Fibroblast of pulmonary artery (primary cell): ENCODE data around the gene GMDS.
A peak's percentile ranks its signal among the peaks of the same experiment; 100 is the strongest.

Experiments used
- DNase-seq: peaks from one replicate; pipeline ENCODE4 v3.0.0-alpha.2; 2010; ENCODE audit warnings: low read depth
- H3K4me3 ChIP-seq: replicated peaks from 2 replicates; pipeline ENCODE4 v1.5.1; 2011; ENCODE audit warnings: low read depth, mild to moderate bottlenecking, control low read depth, low read length, moderate library complexity
- TF ChIP-seq, protein P1 (sequence below): IDR thresholded peaks from 2 replicates; pipeline ENCODE4 v1.5.1; 2011; ENCODE audit warnings: mild to moderate bottlenecking, control low read depth, low read length, inconsistent platforms; ENCODE audit errors: missing control alignments

Gene GMDS

DNA sequence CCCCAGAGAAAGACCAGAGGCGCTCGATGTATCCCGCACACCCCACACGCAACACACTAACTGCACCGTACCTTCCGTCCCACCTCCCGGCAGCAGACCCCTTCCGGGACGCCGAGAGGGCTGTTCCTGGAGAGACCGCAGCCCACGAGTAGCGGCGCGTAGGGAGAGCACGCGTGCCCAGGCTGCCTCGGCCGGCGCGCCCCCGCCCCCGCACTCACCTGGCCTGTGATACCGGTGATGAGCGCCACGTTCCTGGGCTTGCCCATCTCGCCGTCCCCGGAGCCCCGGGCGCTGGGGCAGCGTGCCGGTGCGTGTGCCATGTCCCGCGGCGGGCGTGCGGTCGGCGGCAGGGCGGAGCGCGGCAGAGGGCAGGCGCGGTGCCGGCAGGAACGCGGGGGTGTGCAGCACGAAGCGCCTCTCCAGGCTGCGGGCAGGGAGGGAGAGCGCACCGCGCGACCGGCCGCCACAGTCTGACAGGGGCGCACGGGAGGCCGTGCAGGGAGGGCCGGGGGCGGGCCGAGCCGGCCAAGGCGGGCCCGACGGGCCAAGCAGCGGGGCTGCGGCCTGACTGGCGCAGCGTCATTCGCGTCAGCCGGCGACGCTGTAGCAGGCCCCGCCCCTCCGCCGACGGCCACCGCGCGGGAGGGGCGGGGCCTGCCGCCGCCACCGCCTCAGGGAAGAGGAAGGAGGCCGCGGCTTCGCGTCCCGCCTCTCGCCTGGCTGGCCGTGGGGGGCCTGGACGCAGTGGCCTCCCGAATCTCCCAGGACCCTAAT is at the start of gene GMDS:
Gene GMDS, minus strand, starts transcription at position 503 of the 774 bp plus-strand sequence.
- peak within 1 kb of the TSS; percentile 89 for H3K4me3 ChIP-seq
- peak; percentile 91 for DNase-seq
- TF ChIP-seq, protein P1, sequence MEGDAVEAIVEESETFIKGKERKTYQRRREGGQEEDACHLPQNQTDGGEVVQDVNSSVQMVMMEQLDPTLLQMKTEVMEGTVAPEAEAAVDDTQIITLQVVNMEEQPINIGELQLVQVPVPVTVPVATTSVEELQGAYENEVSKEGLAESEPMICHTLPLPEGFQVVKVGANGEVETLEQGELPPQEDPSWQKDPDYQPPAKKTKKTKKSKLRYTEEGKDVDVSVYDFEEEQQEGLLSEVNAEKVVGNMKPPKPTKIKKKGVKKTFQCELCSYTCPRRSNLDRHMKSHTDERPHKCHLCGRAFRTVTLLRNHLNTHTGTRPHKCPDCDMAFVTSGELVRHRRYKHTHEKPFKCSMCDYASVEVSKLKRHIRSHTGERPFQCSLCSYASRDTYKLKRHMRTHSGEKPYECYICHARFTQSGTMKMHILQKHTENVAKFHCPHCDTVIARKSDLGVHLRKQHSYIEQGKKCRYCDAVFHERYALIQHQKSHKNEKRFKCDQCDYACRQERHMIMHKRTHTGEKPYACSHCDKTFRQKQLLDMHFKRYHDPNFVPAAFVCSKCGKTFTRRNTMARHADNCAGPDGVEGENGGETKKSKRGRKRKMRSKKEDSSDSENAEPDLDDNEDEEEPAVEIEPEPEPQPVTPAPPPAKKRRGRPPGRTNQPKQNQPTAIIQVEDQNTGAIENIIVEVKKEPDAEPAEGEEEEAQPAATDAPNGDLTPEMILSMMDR = no peak

- H3K4me3 ChIP-seq = no peak overlapping the region
- DNase-seq = no peak
- TF ChIP-seq, protein P1 = no peak
Observed at GRCh38 chr6:2285510-2285909, 40.1 kb upstream of the GMDS start.

DNA sequence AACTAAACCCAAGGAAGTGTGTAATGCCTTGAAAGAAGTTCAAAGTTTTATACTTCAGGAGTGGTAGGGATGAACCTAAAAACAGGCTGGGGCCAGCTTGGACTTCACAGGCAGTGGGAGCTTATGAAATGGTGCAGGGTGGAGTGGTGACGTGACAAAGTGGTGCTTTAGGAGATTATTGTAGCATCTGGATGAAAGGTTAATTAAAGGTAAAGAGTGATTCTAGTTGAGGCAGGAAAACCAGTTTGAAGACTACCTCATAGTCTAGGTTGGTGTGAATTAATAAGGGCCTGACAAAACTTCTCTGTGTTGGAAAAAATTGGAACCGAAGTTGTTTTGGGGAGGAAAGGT is 30.5 kb upstream of the GMDS start:
- DNase-seq = no peak
- H3K4me3 ChIP-seq = no peak overlapping the region
- TF ChIP-seq, protein P1 = no peak

DNA sequence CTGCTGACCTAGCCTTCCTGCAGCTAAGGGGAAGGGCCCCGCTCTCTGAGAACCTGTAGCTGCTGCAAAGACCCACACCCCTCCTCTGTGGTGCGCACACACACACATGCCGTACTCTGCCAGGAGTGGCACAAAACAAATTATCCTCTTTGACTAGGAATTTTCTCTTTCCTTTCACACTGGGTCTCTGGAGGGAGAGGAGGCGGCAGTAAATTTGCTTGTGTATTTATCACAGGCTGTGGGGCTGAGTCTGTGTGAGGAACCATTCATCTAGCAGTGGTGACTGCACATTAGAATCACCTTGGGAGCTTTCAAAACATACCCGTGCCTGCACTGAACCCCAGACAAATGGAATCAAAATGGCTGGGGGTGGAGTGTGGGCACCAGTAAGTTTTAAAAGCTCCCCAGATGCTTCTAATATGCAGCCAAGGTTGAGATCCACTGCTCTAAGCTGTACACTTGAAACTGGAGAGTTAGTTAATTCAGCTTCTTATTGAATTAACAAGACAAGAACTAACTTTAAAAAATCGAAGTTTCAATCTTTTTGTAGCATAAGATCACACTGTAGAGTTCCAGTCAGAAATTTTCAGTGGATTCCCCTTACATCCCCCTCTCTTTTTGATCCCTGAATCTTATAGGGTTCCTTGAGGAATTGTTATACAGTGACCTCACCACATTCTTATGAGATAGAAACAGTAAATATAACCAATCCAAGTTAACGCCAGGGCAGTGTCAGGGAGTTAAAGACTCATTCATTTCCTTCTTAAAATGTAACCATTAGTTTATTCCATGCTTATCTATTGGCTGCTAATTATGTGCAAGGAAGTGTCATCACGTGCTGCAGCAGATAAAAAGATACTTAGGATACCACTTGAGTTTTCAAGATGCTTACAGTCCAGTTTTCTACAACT is 29.8 kb upstream of the GMDS start:
- no peak overlapping the region for H3K4me3 ChIP-seq
- DNase-seq = peak; percentile 23
- TF ChIP-seq, protein P1 = no peak

- TF ChIP-seq, protein P1 = no peak
- no peak overlapping the region for H3K4me3 ChIP-seq
- no peak for DNase-seq
Observed at GRCh38 chr6:2272696-2273095, 27.3 kb upstream of the GMDS start.

- TF ChIP-seq, protein P1 = no peak
- no peak for DNase-seq
- H3K4me3 ChIP-seq = no peak overlapping the region
Observed at GRCh38 chr6:2270054-2270453, 24.6 kb upstream of the GMDS start.
